K562 (cell line): Measurements from ENCODE around the gene HAT1. TPM values are rescaled to one million over a fixed set of nuclear protein-coding genes. Genes with fewer than 3 reads are reported as not detected.
A peak's percentile ranks its signal among the peaks of the same experiment; 100 is the strongest.

ENCODE experiments used
- E2F8 ChIP-seq: fragments of 450-650 bp; IDR thresholded peaks from 2 replicates; pipeline ENCODE4 v1.7.1; 2018; ENCODE audit warnings: mild to moderate bottlenecking, low read depth; ENCODE audit not compliant: partially characterized antibody
- E4F1 ChIP-seq: fragments of 250-450 bp; sonication (Bioruptor Pico); IDR thresholded peaks from 2 replicates; pipeline ENCODE4 v1.5.0; 2021; ENCODE audit warnings: mild to moderate bottlenecking, borderline replicate concordance
- SLC30A9 ChIP-seq: fragments of 250-450 bp; sonication (Bioruptor Pico); IDR thresholded peaks from 2 replicates; pipeline ENCODE4 v1.8.0; 2022; ENCODE audit warnings: mild to moderate bottlenecking, moderate library complexity
- THRAP3 ChIP-seq: fragments of 450-650 bp; IDR thresholded peaks from 2 replicates; pipeline ENCODE4 v1.6.1; 2016; ENCODE audit warnings: mild to moderate bottlenecking, inconsistent platforms, borderline replicate concordance
- ZBTB7A ChIP-seq: IDR thresholded peaks from 2 replicates; pipeline ENCODE4 v1.6.1; 2011; ENCODE audit warnings: low read depth, mild to moderate bottlenecking, low read length, moderate library complexity, borderline replicate concordance; ENCODE audit not compliant: control insufficient read depth
- ZC3H8 ChIP-seq: fragments of 450-650 bp; IDR thresholded peaks from 2 replicates; pipeline ENCODE4 v1.6.1; 2017
- polyA plus RNA-seq, 8 experiments: library from polyadenylated mRNA; depleted of rRNA in 4 of 8; stranded (reverse) in 5 of 8; unstranded in 3 of 8; fragments of >200 nt; fragmentation: Nextera tagmentation in 2 of 8; fragmentation: Illumina TruSeq in 1 of 8; extraction: Ambion mirVana in 2 of 8; extraction: Trizol in 1 of 8; gene quantifications; 2 replicates each; pipeline versions ENCODE4 v1.2.1 to v1.2.3, GENCODE V29; 2011 to 2014; ENCODE audit warnings: inconsistent platforms in 1 of 8, missing spikeins in 1 of 8
- total RNA-seq, 7 experiments: library from RNA; depleted of rRNA in 6 of 7; stranded (reverse); fragments of >200 nt in 6 of 7; fragmentation: Illumina TruSeq in 2 of 7; extraction: Trizol in 2 of 7; gene quantifications; 2 replicates each; pipeline versions ENCODE4 v1.2.1 to v1.2.3, GENCODE V29; 2011 to 2021; ENCODE audit warnings: low replicate concordance in 1 of 7
- TF ChIP-seq, protein P1 (sequence below): fragments of 450-650 bp; IDR thresholded peaks from 2 replicates; pipeline ENCODE4 v1.6.1; 2016; ENCODE audit warnings: low read depth
- TF ChIP-seq, protein P2 (sequence below): IDR thresholded peaks from 2 replicates; pipeline ENCODE4 v1.6.1; 2011; ENCODE audit not compliant: insufficient read length; ENCODE audit errors: extremely low read depth
- TF ChIP-seq, protein P3 (sequence below): sonication (generic); formaldehyde crosslinking; IDR thresholded peaks from 2 replicates; pipeline ENCODE4 v1.8.0; 2022; ENCODE audit warnings: mild to moderate bottlenecking, missing genetic modification reagents

The HAT1 gene
- total and polyA plus RNA-seq, 9 of the 15 experiments (the other 6 are each of a cell fraction or from before 2014, with no cell fraction given), result 125 to 384 (median 244) TPM

DNA sequence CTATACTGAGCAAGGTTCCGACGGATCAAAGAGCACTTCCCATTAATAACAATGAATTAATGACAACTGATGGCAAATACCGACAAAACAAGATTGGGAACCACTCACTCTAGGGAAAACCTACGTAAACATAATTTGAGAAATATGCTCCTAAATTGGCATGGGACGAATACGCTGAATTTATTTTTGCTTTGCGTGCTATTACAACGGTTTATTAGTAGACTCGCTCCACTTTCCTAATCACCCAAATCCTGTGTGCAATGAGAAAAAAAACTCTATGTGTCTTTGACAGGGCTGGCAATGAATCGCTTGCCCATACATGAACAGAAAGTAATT is 27.7 kb upstream of the HAT1 start (continued):
- TF ChIP-seq E4F1, result peak; percentile 13; the same call in 1 of the 2 replicates
- TF ChIP-seq, protein P1, sequence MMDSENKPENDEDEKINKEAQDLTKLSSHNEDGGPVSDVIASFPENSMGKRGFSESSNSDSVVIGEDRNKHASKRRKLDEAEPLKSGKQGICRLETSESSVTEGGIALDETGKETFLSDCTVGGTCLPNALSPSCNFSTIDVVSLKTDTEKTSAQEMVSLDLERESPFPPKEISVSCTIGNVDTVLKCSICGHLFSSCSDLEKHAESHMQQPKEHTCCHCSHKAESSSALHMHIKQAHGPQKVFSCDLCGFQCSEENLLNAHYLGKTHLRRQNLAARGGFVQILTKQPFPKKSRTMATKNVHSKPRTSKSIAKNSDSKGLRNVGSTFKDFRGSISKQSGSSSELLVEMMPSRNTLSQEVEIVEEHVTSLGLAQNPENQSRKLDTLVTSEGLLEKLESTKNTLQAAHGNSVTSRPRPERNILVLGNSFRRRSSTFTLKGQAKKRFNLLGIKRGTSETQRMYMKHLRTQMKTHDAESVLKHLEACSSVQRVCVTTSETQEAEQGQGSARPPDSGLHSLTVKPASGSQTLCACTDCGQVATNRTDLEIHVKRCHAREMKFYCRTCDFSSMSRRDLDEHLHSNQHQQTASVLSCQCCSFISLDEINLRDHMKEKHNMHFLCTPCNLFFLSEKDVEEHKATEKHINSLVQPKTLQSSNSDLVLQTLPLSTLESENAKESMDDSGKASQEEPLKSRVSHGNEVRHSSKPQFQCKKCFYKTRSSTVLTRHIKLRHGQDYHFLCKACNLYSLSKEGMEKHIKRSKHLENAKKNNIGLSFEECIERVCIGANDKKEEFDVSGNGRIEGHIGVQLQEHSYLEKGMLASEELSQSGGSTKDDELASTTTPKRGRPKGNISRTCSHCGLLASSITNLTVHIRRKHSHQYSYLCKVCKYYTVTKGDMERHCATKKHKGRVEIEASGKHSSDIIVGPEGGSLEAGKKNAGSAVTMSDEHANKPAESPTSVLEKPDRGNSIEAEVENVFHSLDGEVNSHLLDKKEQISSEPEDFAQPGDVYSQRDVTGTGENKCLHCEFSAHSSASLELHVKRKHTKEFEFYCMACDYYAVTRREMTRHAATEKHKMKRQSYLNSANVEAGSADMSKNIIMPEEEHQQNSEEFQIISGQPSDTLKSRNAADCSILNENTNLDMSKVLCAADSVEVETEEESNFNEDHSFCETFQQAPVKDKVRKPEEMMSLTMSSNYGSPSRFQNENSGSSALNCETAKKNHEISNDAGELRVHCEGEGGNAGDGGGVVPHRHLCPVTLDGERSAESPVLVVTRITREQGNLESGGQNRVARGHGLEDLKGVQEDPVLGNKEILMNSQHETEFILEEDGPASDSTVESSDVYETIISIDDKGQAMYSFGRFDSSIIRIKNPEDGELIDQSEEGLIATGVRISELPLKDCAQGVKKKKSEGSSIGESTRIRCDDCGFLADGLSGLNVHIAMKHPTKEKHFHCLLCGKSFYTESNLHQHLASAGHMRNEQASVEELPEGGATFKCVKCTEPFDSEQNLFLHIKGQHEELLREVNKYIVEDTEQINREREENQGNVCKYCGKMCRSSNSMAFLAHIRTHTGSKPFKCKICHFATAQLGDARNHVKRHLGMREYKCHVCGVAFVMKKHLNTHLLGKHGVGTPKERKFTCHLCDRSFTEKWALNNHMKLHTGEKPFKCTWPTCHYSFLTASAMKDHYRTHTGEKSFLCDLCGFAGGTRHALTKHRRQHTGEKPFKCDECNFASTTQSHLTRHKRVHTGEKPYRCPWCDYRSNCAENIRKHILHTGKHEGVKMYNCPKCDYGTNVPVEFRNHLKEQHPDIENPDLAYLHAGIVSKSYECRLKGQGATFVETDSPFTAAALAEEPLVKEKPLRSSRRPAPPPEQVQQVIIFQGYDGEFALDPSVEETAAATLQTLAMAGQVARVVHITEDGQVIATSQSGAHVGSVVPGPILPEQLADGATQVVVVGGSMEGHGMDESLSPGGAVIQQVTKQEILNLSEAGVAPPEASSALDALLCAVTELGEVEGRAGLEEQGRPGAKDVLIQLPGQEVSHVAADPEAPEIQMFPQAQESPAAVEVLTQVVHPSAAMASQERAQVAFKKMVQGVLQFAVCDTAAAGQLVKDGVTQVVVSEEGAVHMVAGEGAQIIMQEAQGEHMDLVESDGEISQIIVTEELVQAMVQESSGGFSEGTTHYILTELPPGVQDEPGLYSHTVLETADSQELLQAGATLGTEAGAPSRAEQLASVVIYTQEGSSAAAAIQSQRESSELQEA, result no peak
- TF ChIP-seq, protein P2, sequence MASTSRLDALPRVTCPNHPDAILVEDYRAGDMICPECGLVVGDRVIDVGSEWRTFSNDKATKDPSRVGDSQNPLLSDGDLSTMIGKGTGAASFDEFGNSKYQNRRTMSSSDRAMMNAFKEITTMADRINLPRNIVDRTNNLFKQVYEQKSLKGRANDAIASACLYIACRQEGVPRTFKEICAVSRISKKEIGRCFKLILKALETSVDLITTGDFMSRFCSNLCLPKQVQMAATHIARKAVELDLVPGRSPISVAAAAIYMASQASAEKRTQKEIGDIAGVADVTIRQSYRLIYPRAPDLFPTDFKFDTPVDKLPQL, result no peak
- no peak for TF ChIP-seq E2F8
- no peak for TF ChIP-seq ZBTB7A
- no peak for TF ChIP-seq SLC30A9 (CRISPR knock-in tag)
- no peak for TF ChIP-seq ZC3H8
- no peak for TF ChIP-seq THRAP3
- TF ChIP-seq, protein P3, sequence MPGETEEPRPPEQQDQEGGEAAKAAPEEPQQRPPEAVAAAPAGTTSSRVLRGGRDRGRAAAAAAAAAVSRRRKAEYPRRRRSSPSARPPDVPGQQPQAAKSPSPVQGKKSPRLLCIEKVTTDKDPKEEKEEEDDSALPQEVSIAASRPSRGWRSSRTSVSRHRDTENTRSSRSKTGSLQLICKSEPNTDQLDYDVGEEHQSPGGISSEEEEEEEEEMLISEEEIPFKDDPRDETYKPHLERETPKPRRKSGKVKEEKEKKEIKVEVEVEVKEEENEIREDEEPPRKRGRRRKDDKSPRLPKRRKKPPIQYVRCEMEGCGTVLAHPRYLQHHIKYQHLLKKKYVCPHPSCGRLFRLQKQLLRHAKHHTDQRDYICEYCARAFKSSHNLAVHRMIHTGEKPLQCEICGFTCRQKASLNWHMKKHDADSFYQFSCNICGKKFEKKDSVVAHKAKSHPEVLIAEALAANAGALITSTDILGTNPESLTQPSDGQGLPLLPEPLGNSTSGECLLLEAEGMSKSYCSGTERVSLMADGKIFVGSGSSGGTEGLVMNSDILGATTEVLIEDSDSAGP, result peak; percentile 82; the same call in 1 of the 2 replicates
